ENCODE results near the gene HDGF.
A peak's percentile ranks its signal among the peaks of the same experiment; 100 is the strongest.

The HDGF gene

GRCh38 chr1:156751451-156751756 is at the start of gene HDGF:
TSS of gene HDGF (minus strand) at chr1:156751675. CDS start at chr1:156751429, 246 bp downstream.
- no peak for DNase-seq

GRCh38 chr1:156797212-156797871 is 45.9 kb upstream of the HDGF start:
- DNase-seq: peak; percentile 35 to 51

DNA sequence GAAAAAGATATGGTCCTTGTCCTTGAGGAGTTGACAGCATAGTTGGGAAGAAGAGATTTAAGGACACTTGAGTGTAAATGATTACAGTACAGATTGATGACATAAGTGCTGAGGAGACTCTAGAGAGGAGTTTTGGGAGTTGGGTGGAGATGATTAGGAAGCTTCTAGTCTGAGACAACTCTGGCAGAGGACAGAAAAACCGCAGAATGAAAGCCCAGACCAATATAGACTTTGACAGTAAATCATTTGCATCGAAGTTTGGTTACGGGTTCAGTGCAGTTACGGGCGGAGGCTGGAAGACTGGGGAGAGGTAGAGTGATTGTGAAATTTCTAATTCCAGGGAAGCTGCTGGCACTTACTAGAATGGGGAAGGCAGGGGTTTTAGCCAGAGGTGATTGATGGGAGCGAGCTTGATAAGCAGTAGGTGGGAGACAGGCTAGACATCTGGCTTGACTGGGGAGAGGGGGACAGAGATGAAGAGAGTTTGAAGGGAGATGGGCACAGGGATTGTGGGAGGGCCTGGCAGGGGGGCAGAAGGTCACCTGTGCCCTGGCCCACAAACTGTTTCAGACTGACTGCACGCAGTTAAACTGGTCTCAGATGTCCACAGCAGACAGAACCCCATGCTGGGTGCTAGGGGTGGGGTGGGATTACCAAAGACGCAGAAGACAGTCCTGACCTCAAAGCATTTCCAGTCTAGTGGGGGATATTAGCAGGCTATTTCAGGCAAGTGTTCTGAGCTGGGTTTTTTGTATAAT is 45.0 kb upstream of the HDGF start:
- no peak for DNase-seq

DNA sequence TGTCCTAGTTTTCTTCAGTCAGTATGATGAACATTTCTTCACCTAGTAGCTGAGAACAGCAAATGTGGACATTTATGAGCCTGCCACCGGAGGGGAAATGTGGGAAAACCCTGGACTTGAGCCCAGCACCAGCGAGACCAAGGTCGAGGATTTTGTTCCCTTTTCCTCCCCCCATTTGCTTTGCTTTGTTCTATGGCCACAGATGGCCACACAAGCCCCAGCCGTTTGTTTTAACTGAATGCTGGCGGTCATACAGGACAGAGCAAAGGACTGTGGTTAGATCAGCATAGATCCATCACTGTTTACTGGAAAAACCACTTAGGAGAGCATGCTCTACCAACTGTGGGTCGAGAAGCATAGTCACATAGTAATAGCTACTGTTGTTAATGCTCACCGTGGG is 44.3 kb upstream of the HDGF start:
- DNase-seq: no peak

- no peak for DNase-seq
These were observed 43.9 kb upstream of the HDGF start for GRCh38 chr1:156795374-156795733.

- no peak for DNase-seq
These were observed 43.3 kb upstream of the HDGF start for GRCh38 chr1:156794506-156795373.

GRCh38 chr1:156789621-156790318 is 38.3 kb upstream of the HDGF start:
- no peak for DNase-seq

- DNase-seq: no peak
These were observed 36.7 kb upstream of the HDGF start for GRCh38 chr1:156788136-156788535.

- DNase-seq: no peak
These were observed 35.2 kb upstream of the HDGF start for GRCh38 chr1:156786640-156787039.

- no peak for DNase-seq
These were observed 34.0 kb upstream of the HDGF start for GRCh38 chr1:156785458-156785857.

DNA sequence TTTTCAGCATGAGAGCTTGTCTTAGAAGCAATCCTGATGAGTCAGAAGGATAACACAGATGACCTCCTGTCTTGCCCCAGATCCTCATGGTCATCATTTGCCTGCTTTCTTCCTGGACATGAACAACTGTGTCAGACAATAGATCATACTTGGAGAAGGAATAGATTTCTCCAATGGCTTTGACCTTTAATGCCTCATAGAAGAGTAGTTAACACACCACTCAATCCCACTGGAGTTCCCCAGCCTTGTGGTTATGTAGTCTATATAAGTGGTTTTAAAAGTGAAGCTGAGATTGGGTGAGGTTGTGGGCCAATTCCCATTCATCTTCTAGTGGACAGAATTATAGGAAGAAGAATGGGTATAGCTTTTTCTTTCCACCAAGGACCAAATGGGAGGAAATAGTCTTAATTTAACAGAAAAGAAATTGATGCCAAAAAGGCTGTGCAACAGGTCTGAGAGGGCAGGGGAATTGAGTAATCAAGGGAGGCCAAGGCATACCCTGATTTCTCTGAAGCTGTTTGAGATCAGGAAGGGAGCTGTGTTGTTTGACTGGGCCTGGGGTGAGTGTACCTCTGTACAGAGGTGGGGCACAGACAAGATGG is 30.2 kb upstream of the HDGF start:
- no peak for DNase-seq

DNA sequence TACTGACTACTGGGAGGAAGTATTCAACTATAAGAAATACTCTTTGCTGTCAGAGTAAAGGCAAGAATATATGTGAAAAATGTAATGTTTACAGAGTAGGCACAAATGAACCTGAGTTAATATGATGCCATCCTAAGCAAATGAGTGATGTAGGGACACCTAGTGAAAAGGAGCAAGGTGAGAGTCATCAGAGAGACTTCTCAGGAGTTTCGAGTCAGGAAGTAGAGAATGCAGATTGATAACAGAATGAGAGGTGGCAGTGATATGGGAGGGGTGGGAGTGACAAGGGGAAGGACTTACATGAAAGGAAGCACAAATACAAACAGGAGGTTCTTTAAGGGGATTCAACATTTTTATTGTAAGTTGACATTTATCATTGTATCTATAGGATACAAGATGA is 26.1 kb upstream of the HDGF start:
- no peak for DNase-seq

- no peak for DNase-seq
These were observed 25.5 kb upstream of the HDGF start for GRCh38 chr1:156776942-156777341.

DNA sequence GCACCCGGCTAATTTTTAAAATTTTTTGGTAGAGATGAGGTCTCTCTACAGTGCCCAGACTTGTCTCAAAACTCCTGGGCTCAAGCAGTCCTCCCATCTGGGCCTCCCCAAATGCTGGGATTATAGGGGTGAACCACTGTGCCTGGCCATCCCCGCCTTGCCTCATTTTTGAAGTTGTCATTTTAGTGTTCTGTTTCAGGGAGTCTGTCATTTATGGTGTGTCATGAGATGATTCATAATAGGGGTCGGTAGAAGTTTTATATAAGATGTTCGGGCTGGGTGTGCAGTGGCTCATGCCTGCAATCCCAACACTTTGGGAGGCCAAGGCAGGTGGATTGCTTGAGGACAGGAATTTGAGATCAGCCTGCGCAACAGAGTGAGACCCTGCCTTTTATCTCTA is 24.3 kb upstream of the HDGF start:
- DNase-seq: no peak

DNA sequence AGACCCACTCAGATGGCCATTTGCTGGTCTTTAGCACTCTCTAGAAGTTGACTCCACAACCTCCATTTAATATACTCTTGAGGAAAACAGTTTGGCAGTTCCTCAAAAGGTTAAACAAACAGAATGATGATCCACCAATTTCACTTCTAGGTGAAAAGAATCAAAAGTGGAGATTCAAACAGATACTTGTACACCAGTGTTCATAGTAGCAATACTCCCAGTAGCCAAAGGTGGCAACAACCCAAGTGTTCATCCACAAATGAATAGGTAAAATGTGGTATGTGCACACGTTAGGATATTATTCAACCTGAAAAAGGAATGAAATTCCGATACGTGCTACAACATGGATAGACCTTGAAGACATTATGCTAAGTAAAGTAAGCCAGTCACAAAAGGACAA is 22.1 kb upstream of the HDGF start:
- DNase-seq: no peak

DNA sequence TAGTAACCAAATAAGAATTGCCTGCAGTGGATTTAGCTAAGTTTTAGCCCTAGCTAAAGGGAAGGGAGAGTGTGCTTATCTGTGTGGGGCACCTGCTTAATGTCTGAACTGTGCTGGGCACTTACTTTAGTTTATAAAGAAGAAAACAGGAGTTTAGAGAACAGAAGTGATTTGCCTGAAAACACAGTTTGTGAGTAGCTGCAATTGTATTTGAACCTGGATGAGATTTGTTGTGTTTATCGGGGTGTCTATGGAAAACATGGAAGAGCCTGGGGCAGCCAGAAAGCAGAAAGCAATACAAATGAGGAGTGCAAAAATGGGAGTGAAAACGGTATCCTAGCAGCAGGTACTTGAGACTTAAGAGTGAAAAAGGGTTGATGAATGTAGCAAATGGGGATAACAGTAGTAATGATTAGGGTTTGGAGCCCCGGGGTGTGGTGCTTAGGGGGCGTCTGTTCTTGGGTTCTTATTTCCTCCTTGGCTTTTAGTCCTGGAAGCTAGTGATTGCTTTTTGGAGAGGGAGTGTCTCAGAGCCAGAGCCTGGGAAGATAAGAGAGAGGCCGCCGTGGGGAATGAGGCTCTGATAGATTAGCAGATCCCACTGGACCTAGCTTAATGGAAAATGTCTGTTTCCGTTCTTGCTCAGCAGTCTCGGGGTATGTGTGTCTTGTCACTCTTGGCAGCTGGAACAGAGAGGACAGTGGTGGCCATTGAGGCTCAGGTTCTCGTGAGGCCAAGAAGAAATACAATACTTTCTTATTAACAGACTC is 21.4 kb upstream of the HDGF start:
- no peak for DNase-seq

DNA sequence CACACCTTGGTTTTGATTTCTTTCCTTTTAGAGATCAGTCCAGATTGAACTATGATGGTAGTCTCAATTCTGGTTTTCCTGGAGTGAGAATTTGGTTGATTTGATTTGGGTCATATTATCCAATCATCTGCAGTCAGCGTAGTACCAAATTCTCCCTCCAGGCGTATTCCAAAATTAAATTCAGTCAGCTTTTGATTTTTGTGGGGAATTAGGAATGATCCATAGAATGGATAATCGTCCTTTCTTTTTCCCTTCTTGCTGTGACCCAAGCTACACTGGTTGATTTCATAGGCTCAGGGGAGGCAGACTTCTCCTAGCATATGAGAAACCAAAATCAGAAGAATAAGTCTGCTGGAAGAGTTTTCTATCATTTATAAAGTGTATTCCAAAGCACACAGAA is 20.7 kb upstream of the HDGF start:
- no peak for DNase-seq

DNA sequence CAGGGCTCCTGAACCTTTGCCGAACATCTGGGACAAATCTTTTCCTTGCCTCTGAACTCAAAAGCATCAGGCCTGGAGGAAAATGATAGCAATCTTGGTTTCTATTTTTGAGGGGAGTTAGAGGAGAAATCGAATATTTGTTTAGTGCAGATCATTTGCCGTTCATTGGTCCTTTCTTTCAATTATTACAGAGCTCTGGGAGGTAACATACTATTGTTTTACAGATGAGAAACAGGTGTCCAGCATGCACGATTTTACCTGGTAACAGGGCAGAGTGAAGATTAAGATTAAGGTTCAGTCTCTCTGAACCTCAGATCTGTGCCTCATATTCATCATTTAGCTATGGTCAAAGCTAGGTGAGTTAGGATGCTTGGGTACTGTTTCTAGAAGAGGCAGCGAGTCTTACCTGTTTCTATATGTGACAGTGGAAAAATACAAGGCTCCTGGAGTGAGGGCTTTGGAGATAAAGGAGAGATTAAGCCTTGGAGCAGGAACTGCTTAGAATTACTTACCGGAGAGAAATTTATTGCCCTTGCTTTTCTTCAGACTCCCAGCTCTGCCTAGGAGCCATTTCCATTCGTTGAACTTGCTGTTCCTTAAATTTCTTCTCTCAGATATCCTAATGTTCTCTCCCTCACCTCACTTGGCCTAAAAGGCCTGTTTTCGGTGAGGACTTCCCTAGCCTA is 17.3 kb upstream of the HDGF start:
- no peak for DNase-seq

DNA sequence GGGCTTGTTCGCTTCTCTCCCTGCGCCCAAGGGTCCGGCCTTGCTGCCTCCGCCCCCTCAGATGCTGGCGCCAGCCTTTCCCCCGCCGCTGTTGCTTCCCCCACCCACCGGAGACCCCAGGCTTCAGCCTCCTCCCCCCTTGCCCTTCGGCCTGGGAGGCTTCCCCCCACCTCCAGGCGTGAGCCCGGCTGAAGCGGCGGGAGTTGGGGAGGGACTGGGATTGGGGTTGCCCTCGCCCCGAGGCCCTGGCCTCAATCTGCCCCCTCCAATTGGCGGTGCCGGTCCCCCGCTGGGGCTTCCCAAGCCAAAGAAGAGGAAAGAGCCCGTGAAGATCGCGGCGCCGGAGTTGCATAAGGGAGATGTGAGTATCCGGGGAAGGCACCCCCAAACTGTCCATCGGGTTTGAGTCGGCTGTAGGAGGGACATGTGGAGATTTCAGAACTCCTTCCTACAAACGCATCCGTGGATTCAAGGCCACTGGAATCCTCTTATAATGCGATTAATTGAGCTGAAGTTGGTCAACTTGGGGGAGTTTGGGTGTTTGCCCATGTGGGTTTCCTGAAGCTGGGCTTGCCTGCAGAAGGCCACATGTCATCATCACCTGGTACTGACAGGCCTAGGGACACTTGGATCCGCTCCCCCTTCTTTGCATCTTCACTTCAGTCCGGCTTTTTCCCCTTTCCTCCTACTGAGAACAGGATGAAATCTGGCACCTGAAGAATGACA is 16.6 kb upstream of the HDGF start:
- peak in 1 of 2 experiments; percentile 49 for DNase-seq

DNA sequence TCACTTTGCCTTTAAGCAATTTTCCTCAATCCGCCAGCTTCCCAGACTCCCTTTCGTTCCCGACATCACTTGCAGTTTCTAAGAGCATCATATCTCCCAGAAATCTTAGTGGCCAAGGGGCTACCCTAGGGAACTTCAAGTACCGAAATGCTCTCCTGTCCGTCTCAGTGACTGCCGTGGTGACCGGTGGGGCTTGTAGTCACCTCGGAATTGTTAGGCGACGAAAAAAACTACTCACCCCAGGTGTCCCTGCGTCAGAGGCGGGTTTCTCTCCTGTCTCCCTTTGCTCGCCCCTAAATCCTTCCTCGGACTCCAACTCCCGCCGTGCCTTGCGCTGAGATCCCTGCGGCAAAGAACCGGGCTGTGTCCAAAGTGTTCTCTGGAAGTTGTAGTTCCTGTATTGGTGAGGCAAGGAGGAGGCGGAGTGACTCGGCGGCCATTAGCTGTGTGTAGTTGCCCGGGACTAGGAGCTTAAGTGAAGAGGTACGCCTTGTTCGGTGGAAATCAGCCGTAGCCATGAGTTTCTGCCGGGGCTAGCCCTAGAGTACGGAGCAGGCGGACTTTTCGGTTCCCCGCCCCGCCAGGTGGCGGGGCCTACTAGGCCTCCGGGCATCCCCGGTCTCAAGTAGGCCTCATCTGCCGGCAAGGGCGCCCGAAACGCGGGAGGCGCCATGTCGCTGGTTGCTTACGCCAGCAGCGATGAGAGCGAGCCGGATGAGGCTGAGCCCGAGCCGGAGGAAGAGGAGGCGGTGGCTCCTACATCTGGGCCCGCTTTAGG is 15.8 kb upstream of the HDGF start, which contains the start of gene PRCC:
Gene PRCC, plus strand, starts transcription at position 435 of the 778 bp plus-strand sequence. Its CDS starts 237 bp downstream, at position 672.
- DNase-seq: peak; percentile 100
